ENCODE results near the gene PHF20.
"Not testable (repeated sequence)": the region's sequence is repeated elsewhere in the genome, so short reads cannot be mapped to it uniquely, and the experiment has no call there.

The PHF20 gene

DNA sequence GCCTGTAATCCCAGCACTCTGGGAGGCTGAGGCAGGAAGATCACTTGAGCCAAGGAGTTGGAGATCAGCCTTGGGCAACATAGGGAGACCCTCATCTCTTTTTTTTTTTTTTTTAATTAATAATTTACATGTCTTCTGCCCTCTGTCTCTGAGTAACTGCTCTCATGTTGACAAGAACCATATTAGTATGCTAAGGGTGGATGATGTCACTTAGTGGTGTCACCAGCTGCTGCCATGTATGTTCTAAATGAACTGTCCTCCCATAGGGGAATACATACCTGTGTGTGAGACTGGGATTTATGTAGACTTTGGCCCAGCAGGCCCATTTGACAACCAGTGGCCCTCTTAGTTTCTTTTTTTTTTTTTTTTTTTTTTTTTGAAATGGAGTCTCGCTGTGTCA, 116.8 kb downstream of the PHF20 start:
- DNase-seq: no peak

DNA sequence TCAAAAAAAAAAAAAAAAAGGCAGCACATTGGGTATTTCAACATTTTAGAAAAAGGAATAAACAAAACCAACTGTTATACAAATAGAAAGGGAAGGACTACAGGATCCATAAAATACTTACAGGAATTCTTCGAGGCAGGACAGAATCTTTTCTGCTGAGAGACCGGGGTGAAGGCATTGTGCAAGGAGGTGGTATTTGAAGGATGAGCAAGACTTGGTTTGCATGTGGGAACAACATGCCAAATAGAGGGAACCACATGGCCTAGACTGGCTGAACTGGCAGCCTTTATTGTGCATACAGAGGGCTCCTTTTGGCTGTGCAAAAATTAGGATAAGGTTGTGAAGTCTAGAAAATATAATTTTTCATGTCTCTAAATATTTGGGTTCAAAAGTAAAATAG, 119.6 kb downstream of the PHF20 start:
- DNase-seq: no peak

DNA sequence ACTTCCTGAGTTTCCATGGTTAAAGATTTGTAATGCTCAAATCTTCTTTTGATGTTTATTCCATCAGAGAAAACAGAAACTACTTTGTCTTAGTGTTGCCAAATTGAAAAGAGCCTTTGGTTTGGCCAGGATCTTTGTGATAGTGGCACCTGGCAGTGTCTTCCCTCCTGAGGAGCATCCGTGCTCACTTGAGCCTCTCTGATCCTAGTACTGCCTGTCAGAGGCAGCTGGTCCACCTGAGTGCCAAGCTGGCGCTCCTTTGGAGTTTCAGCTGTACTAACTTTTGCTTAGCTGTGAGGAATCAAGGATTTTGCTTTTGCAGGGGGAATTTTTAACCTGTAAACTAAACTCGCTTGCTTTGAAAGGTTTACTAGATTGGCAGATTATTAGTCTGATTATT, 121.1 kb downstream of the PHF20 start:
- no peak for DNase-seq

DNA sequence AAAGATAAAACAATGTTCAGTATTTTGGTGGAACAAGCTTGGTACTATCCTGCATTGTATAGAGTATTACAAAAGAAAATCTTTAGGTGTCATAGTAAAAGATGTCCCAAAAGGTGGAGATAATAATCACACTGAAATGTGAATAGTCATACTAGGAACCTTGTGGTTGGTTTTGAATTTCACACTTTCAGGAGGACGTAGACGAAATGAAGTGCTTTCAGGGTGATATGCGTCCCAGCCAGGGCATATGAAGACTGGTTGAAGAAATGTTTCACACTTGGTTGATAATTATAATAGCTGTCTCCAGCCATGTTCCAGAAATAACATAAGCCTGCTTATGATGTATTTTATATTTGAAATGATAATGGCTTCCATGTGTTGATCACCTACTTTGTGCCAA, 122.1 kb downstream of the PHF20 start:
- DNase-seq: no peak

DNA sequence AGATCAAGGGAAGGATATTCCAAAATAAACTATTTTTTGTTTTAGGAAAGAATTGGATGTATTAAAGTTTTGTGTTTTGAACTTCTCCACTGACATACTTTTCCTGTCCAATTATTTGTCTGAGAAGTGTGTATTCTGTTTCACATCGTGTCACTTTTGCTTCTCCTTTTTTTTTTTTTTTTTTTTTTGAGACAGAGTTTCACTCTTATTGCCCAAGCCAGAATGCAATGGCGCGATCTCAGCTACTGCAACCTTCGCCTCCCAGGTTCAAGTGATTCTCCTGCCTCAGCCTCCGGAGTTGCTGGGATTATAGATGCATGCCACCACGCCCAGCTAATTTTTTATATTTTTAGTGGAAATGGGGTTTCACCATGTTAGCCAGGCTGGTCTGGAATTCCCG, 123.7 kb downstream of the PHF20 start:
- DNase-seq: not testable (repeated sequence)

DNA sequence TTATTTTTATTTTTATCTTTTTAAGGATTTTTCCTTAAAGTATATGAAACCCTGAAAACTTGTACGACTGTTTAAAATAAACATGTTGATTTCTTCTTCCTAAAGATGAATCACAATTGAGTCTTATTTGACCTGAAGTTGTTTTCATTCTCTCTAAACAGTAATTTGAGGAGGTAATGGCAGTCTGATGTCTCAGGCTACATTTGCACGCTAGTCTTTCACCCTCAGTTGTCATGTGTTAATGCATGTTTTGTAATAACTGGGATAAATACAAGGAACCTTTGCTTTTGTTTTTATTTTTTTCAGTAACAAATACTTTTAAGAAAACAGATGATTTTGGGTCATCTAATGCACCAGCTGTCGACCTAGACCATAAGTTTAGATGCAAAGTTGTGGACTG, 127.2 kb downstream of the PHF20 start:
- DNase-seq: no peak

DNA sequence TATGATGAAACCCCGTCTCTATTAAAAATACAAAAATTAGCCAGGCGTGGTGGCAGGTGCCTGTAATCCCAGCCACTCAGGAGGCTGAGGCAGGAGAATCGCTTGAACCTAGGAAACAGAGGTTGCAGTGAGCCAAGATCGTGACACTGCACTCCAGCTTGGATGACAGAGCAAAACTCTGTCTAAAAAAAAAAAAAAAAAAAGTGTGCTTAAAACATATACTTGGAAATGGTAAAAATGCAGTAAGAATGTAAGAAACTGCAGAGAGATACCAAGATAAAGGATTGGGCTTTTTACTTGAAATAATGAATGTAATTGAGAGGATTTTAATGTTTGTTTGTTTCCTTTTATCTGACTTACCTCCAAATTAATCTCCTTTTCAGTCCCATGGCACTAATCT, 129.4 kb downstream of the PHF20 start:
- DNase-seq: not testable (repeated sequence)

DNA sequence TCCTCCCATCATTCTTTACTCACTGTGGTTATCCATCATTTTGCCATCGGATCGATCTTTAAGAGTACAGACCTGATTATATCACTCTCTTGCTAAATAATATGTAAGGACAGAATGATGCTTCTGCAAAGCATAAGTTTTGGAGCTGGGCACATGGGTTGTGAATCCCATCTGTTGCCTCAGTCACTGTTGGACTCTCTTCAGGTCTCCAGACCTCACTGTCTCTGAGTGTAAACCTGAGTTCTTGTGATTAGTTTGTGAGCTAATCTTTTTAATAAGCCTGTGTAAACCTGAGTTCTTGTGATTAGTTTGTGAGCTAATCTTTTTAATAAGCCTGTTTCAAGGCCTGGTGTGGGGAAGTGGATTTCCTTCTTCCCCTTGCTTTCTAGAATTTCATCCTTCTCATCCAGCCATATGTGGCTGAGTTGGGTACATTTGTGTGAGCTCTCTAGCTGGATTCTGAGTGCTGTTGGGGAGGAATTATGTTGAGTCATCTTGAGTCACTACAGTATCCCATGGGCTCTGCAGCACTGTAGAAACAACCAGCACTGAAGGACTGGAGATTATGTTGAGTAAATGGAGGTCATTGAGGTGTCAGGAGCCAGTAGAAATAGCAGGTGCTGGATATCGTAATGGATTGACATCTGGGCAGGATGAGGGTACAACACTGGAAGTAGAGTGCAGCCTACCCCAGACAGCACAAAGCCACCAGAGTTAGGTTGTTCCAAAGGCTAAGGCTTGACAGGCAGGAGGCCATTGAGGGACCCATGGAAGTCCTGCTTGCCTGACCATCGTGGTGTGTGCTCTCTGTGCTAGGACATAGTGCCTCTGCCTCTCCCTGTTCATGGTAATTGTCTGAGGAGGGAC, 130.1 kb downstream of the PHF20 start:
- no peak for DNase-seq

DNA sequence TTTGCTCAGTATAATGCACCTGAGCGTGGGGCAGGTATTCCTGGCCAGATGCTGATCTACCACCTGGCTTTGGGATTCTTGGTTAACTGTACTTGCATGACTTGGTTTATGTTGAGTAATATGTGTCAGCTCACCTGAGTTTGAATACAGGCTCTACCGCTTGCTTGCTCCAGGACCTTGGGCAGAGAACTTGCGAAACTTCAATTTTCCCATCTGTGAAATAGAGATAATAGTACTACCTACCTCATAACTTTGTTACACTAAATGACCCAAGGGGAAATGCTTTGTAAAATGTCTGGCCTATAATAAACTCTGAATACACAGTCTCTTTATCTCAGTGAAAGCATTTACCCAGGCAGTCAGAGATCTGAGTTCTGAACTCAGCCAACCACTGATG, 130.7 kb downstream of the PHF20 start:
- DNase-seq: no peak

DNA sequence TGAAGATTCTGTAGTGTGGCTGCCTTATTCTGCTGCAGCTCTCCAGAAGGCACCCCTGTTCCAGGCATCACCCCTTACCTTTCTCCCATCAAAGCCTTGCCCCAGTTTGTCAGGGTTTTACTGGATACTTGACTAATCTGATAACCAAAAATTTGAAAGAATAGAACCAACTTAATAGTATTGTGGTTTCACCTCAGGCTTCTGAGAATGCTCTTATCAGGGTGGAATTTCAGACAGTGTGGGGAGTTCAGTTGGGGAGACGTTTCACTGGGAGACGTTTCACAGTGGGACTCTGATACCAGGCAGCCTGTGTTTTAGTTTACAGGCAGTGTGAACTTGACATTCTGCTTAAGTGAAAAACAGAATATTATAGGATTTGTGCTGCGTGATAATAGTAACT, 132.0 kb downstream of the PHF20 start:
- DNase-seq: no peak

DNA sequence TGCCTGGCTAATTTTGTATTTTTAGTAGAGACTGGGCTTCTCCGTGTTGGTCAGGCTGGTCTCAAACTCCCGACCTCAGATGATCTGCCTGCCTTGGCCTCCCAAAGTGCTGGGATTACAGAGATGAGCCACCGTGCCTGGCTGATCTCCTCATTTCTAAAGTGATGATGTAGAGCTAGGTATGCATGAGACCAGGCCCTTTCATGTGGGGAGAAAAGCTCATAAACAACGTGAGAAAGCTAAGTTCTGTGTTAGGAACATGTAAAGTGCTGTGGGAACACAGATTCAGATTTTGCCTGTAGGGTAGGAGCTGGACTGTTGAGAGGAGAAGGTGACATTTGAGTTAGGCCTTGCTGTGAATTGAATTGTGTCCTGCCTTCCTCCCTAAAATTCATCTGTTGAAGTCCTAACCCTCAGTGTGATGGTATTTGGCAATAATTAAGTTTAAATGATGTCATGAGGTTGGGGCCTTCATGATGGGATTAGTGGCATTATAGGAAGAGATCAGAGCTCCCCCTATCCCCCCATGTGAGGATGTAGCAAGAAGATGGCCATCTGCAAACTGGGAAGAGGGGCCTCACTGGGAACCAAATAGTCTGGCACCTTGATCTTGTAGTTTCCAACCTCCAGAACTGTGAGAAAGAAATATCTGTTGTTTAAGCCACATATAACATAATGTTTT, 133.3 kb downstream of the PHF20 start:
- no peak for DNase-seq

DNA sequence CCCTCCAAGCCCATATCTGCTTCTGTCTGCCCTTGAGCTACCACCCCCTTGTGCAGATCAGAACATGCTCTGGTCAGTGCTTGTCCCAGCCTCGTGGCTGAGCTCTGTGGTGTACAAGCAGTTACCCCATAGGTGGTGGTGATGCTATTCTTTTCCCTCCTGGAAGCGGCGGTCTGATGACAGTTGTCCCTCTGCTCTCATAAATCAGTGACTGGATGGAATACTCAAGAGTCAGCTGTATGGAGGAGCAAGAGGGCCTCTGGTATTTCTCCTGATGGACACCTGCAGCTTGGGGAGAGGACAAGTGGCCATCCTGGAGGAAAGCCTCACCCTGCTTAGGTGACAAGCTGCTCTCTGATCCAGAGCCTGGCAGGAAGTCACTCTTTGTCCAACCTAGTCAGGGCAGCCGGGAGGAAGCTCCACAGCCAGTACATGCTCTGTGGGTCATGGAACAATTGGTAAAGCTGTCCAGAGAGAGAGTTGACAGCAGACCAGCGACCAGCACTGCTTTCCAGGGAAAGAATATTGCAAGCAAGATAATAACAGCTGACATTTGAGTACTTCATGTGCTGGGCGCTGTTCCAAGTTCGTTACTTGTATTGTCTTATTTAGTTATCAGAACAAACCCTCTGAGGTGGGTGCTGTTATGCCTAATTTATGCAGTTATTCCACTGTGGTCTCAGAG, 135.3 kb downstream of the PHF20 start:
- no peak for DNase-seq

DNA sequence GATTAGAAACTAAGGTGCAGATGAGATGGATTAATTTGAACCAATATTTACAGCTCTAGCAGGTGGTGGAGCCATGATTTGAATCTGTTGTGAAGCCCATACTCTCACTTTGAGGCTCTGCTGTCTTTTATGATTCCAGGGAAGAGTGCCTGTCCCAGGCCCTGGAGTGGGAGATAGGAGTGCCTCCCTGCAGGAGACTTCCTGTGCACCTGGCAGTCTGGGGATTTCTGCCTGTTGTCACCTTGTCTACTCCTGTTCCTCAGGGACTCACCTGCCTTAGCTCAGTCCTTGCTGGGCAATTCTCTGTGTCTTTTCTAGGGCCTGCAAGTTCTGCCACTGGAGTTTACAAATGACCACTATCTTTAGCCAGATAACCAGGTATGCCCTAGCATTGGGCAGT, 136.2 kb downstream of the PHF20 start:
- no peak for DNase-seq

DNA sequence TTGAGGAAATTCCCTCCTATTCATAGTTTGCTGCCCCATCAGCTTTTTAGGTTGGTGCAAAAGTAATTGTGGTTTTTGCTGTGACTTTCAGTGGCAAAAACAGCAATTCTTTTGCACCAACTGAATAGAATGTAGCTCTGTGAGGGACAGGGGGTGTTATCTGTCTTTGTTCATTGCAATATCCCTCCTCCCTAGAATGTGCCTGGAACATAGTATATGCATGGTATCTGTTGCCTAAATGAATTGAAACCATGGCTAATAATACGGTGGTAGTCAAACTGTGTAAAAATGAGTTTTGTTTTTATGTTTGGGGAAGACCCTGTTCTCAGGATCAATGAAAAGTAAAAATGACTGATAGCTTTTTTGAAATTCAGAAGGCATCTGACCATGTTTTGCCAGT, 137.4 kb downstream of the PHF20 start:
- DNase-seq: no peak

DNA sequence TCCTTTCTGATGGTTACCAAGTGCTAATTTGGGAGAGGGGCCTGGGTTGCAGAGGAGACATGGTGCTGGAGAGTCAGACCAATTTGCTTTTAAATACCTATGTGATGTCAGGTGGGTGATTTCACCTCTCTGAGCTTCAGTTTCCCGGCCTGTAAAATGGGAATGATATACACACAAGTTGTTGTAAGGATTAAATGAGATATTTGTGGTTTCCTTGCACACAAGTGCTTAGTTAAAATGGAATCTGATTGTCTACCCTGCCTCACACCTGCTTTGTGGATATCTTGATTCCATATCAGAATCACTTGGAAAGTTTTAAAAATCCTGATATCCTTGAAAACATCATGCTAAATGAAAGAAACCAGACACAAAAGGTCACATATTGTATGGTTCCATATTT, 138.0 kb downstream of the PHF20 start:
- no peak for DNase-seq

DNA sequence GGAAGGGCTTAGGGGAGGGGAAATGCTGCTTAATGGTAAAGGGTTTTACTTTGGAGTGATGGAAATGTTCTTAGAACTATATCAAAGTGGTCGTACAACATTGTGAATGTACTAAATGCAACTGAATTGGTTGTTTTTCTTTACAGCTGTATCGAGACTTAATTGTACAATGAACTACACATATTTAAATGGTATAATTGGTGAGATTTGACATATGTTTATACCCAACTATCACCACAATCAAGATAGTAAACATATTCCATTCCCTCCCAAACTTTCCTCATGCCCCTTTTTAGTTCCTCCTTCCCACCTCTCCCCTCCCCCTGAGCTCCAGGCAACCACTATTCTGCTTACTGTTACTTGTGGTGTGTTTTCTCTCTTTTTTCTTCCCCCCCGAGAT, 138.4 kb downstream of the PHF20 start:
- DNase-seq: no peak

DNA sequence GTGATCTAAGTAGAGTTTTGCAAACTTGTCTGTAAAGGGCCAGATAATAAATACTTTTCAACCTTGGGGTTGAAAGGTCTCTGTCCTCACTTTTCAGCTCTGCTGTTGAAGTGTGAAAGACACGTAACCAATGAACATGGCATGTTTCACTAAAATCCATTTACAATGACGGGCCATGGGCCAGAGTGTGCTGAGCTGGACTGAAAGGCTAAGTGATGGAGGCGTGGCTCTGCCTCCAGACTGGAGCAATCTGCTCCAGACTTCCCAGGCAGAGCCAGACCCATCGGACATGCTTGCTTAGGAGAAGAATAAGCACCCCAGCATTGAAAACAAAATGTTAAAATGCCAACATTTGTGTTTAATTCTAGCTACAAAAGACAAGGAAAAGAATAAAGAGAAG, 141.1 kb downstream of the PHF20 start:
- no peak for DNase-seq

DNA sequence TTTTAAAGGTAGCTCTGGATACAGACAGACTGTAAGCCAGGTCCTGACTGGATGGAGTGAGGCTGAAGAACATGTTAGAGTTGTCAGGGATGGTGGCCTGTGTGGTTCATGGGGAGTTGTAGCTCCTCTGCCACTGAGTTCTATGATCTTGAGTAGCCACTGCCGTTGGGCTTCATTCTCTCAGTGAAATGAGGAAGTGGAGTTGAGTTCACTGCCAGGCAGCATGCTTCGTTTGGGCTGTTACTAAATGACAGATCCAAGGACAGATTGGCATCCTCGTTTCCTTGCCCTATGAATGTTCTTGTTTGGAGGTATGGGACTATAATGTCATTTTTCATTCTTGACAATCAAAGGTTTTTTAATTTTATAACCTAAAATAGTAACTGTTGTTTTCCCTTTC, 145.3 kb downstream of the PHF20 start:
- DNase-seq: no peak

DNA sequence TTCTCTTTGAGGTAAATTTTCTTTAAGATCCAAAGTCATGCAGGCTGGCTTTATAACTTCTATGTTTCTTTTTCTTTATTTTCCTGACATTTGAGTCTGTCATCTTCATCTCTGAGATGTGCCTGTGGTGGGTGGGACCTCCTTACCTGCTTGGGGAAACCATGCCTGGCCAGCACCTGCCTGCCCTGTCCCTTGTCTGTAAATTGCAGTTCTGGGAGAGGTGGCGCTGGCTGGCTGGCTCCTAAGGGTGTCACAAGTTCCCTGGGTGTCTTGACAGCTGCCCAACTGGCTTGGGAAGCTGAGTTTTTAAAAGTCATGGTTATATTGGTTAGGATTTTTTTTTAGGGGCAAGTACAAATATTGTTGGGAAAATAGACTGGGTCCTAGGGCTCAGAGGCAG, 146.2 kb downstream of the PHF20 start:
- DNase-seq: no peak

DNA sequence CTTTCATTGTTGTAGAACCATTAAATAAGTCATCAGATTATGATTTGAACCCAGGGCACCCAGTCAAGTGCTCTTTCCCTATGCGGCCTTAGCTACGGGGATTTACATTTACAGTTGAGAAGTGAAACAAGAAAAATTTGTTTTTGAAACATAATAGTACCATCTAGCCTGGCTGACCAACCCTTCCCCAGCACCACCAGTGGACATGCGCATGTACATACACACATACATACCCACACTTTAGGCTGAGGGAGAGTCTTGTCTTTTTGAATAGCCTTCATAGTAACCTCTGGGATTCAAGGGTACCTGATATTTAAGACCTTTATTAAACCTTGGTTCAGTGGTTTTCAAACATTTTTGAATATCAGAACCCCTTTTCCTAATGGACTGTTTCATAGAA, 148.7 kb downstream of the PHF20 start:
- no peak for DNase-seq

DNA sequence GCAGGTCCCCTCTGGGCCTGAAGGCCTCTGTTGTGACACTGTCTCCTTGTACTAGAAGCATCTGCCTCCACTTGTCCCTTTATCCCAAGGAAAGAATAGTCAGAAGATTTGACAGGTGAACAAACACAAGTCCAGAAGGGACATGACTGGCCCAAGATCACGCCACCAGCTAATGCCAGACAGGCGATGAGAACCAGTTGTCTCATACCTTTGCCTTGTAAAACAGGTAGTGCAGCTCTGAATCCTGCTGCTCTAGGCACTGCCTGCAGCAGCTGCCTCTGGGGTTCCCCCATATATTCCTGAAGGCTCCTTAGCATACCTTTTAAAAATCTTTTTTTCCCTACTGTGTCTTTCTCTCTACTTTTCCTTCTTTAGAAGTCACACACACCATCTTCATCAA, 157.5 kb downstream of the PHF20 start:
- no peak for DNase-seq

DNA sequence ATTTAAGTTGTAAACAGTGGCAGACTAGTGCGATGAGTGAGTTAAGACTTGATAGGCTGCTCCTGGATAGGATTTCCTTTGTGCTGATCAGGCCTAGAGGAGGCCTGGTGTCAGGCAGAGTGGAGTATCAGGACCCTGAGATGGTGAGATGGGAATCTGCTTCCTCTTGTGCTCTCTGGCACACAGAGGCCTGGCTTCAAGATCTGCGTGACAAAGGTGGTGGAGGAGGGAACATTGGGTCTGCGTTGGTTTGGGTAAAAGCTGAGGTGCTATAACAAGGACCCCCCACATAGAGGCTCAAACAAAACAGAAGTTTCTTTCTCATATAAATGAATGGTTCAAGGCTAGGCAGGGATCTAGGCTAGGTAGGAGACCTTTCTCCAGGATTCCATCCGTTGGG, 162.2 kb downstream of the PHF20 start:
- DNase-seq: no peak

DNA sequence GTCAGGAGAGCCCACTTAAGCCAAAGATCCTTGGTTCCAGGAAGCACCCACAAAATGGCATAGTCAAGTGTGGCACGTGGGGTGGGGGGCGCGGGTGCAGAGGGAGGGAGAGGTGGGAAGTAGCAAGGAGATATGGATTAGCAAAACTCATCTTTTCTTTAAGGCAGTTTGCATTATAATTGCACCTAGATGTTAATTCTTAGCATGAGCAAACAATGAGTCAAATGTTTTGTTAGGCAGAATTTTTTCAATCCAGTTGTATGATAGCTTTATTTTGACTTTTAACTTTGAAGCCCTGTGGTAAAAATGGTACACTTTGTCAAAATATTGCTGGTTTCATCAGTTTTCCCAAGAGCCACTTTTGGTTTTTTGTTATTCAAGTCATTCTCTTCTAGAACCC, 167.4 kb downstream of the PHF20 start:
- DNase-seq: no peak

DNA sequence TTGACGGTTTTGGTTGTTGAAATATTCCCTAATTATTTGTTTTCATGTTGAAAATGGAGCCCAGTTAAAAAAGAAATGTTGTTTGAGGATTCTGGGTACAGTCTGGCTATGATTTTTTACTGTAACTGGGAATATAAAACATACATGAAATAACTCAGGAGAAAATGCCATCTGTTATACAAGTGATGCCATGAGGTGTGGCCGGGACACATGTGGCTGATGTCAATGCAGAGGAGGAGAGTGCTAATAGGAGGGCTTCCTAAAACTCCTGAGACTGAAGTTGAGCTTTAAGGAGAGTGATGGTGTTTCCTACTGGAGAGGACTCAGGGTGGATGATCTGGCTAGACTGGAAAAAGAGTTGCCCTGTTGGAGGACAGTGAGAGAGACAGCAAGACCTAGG, 169.8 kb downstream of the PHF20 start:
- no peak for DNase-seq
